GM21360 (cell line): ENCODE data around the gene TUBB2A.
"Not testable (repeated sequence)": the region's sequence is repeated elsewhere in the genome, so short reads cannot be mapped to it uniquely, and the experiment has no call there.

ENCODE experiments used
- ATAC-seq: cut with Tn5 transposase; IDR thresholded peaks from one replicate; pipeline ENCODE4 v1.9.1; 2021; ENCODE audit warnings: mild to moderate bottlenecking, moderate library complexity; ENCODE audit not compliant: unreplicated experiment

The TUBB2A gene

GRCh38 chr6:3156184-3157130, 887 bp downstream of the TUBB2A start:
- ATAC-seq = not testable (repeated sequence)

DNA sequence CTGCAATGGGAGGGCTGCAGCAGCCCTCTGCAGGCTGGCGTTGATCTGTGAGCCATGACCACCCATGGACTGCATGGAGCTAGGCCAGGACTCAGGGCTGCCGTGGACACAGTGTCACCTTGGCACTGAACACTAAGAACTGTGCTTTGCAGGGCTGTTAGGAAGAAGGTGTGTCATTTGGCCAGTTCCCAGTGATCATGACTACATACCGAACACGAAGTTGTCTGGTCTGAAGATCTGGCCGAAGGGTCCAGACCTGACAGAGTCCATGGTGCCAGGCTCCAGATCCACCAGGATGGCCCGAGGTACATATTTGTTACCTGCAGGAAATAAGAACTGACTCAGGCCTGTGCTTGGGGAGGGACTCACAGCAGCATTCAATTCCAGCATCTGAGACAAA, 1.9 kb downstream of the TUBB2A start:
- ATAC-seq = not testable (repeated sequence)

- ATAC-seq = no peak
Observed at GRCh38 chr6:3152689-3153088, 4.7 kb downstream of the TUBB2A start.

DNA sequence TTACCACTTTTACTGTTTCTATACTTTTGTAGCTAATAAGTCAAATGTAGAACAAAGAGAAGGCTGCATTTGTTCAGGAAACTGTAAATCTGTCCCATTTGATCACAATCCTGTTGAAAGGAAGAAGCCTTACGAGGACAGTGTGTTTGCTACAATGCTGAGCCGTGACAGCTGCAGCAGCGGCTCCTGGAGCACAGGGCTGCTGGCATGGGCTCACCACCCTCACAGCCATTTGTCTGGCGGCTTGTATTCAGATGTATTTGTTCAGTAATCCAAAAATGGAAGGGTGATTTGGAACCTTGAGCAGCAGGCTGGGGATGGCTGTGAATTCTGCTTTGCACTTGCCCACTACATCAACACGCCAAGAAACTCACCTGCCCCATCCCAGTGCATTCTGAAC, 5.7 kb downstream of the TUBB2A start:
- no peak for ATAC-seq

DNA sequence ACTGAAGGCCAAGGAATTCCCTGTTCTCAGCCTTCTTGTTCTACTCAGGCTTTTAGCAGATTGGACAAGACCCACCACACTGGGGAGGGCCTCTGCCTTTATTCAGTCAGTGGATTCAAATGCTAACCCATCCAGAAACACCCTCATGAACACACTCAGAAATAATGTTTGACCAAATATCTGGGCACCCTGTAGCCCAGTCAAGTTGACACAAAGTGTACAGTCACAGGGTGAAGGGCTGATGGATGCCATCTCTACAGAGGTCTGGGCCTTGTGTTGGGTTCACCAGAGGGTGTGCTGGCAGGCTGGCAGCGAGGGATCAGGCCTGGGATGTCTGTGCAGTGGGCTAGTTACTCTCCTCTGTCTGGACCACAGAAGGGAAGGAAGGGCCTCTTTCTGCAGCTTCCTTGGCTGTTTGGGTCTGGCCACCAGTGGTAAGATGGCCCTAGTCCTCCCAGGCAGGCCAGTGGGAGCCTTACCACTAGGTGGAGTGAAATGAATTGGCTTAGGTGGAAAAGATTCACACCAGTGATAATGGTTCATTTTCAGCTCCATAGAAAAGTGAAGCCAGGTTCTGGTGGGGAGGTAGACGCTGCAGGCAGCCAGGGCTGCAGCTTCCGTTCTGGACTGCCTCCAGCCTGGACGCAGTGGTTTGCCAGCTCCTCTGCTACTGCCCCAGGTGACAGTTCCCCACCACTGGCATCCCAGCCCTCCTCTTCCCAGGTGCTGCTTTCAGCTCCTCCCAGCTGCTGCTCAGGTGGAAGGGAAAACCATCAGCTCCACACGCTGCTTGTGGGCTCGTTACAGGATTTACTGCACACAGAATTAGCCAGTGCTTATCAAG, 9.2 kb downstream of the TUBB2A start:
- no peak for ATAC-seq

- ATAC-seq = no peak
Observed at GRCh38 chr6:3144571-3144970, 12.8 kb downstream of the TUBB2A start.

DNA sequence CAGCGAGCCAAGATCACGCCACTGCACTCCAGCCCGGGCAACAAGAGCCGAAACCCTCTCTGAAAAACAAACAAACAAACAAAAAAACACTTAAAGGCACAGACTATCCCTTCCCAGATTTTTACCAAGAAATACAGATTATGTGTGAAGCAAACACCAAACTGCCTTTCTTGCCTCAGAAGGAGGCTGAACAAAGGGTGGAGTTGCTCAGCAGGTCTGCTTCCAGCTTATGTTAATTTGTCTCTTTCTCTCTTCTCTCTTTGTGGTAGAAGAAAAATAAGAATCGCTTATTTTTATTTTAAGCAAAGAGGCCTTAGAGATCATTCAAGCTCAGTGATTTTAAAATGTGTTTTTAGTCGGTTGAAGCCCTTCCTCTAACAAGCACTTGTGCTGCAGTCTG, 14.2 kb downstream of the TUBB2A start:
- no peak for ATAC-seq

- ATAC-seq = no peak
Observed at GRCh38 chr6:3142536-3142935, 14.8 kb downstream of the TUBB2A start.

GRCh38 chr6:3140201-3140600, 17.1 kb downstream of the TUBB2A start:
- ATAC-seq = no peak

DNA sequence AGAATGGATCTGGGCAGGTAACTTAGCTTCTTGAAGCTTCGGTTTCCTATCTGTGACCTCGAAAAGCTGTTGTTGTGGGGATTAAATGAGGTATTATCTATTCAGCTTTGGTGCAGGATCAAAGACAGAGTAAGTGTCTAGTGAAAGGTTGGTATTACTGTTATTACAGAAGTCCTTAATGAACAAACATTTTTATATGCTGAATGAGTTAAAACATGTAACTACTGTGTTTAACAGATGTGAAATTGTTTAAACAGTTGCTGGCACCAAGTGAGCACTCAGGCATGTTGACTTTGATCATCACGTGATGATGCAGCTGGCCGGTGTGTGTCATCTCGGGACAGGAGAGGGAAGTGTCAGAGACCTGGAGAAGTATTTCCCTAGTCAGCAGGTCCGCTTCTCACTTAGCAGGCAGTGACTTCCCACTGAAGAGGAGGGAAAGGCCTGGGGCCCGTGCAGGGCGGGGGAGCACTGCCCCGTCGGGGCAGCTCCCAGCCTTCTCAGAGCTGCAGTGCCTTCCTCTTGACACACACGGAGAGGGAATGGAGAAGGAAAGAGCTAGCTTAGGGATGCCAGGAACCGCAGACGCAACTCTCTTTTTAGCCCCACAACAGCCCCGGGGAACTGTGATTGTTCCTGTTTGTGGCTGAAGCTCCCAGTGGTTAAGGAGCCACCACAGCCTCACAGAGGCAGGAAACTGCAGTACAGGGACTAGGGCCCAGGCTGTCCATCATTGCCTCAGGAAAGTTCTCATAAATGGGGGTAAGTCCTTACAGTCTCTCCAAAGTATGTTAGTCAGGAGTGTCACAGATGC, 18.0 kb downstream of the TUBB2A start:
- no peak for ATAC-seq

DNA sequence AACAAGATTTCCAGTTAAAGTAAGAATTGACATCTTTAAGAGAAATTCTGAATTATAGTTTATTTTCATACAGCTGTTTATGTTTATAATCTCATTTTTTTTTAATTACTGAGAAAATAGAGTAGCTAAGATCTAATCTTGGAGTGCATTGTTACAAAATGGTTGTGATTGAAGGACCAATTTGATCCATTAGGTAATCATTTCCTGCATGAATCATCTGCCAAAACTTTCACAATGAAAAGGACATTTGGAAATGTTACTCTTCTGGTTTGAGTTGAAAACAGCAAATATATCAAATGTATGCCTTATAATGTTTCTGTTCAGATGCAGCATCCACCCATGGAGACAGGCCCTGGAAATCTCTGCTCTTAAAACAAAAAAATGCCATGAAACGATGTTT, 19.0 kb downstream of the TUBB2A start:
- no peak for ATAC-seq

DNA sequence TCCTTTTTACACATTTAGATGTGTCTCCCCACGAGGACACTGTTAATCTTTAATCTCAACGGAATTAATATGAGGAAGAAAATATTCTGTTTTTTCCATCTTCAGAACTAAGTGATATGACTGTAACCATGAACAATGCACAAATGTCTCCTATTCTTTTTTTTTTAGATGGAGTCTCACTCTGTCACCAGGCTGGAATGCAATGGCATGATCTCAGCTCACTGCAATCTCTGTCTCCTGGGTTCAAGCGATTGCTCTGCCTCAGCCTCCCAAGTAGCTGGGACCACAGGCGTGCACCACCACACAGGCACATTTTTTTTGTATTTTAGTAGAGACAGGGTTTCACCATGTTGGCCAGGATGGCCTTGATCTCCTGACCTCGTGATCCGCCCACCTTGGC, 19.5 kb downstream of the TUBB2A start:
- not testable (repeated sequence) for ATAC-seq

- ATAC-seq = no peak
Observed at GRCh38 chr6:3137057-3137777, 20.1 kb downstream of the TUBB2A start.

DNA sequence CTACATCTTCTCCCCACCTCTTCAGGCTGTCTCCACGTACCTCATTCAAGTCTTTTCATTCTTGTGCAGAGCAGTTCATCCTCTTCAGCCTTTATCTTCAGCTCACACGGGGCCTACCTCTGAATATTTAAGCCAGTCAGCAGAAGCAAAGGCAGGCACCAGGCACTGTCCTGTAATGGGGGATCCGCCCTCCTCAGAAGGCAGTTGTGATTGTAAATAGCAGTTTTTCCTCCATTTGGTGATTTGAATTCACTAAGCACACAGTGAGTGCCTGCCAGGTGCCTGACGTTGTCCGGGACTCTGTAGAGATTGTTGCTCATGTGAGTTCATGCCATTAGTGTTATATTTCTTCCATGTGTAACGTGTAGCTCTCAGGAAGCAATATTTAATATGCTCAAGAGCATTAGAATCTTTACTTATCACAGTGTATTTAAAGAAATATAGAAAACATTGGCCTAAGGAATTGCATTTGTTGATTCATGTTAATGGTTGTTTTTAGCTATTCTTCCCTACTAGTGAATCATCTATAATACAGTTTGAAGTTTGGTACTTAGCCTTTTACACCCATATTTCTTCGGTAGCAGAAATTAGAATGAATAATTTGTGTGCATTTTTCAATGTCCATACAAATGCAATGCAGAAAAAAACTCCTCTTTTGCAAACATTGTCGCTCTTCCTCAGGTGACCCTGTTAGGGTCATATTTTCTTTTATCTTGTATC, 20.9 kb downstream of the TUBB2A start:
- ATAC-seq = no peak

GRCh38 chr6:3135668-3136291, 21.6 kb downstream of the TUBB2A start:
- ATAC-seq = no peak

DNA sequence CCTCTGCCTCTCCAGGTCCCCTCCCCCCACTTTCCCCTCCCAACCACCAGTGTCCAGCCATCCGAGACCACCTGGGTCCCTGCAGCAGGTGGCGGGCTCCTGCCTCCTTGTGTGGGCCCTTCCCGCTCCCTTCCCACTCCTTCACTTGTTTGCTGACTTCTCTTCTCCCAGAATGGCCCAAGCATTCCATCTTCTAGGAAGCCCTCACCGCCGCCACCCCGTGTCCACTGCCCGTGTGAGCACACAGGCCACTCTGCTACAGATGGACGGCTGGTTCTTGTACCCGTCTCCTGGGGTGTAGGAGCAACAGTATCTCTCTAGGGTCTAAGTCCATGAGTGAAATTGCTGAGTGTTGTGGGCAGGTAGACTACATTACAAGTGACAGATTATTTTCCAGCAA, 23.8 kb downstream of the TUBB2A start:
- ATAC-seq = no peak

DNA sequence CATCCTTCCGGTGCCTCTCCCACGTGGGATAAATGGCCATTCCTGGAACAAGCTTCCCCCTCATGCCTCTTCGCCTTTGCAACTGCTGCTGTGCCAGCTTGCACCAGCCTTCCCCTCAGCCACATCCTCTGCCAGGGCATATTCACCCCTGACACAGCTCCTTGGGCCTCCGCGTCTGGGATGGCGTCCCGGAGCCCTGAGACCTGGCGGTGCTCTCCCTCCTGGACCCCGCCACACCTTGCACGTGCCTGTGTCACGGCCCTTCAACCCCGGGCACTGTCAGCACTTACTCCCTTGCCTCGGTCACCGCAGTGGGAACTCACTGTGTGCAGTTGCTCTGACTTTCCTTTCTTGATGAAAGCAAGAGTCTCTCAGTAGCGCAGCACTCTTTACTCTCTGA, 25.6 kb downstream of the TUBB2A start:
- ATAC-seq = no peak

DNA sequence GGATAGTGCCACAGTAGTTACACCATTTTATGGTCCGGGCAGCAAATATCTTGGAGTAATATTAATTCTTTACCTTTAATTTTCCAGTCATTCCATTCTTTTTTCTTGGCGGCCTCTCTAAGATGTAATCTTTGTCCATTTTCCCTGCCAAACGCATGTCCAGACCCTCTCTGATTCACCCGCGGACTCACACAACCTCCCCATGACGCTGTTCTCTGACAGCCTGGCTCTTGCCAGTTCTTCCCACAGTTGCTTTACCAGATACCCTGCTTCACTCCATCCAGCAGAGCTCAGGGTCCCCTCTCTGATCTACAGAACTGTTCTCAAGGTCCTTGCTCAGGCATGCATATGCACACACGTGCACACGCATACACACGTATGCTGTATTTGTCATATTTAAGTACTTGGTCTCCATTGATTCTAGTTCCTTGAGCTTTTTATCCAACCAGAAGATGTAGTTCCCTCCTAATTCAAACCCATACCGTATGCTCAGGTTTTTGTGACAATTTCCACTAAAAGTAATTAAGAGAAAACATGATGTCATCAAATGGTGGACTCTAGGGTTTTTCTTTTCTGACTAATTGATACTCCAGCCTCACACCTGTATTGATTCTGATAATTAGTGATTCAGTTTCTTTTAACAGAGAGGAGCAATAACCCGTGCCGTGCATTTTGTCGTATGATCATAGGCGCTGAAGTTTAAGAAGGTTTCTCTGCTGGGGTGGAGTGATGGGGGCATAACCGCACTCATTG, 28.8 kb downstream of the TUBB2A start:
- no peak for ATAC-seq

GRCh38 chr6:3125815-3126214, 31.5 kb downstream of the TUBB2A start:
- no peak for ATAC-seq
